HG03025 (cell line): Measurements from ENCODE around the gene OTULINL.

Experiments
- ATAC-seq: cut with Tn5 transposase; IDR thresholded peaks from one replicate; pipeline ENCODE4 v1.9.1; 2021; ENCODE audit warnings: mild to moderate bottlenecking, moderate library complexity; ENCODE audit not compliant: unreplicated experiment, low FRiP score

OTULINL gene

GRCh38 chr5:14597080-14597479 lies 15.5 kb downstream of the OTULINL start:
- ATAC-seq = no peak

- peak; percentile 46 for ATAC-seq
Observed at GRCh38 chr5:14598225-14598624, 16.6 kb downstream of the OTULINL start.

GRCh38 chr5:14599476-14600127 lies 18.0 kb downstream of the OTULINL start:
- ATAC-seq = no peak

GRCh38 chr5:14600846-14601245 lies 19.3 kb downstream of the OTULINL start:
- ATAC-seq = no peak

GRCh38 chr5:14603141-14603540 lies 21.5 kb downstream of the OTULINL start:
- no peak for ATAC-seq

GRCh38 chr5:14607104-14607503 lies 25.5 kb downstream of the OTULINL start:
- ATAC-seq = no peak

- no peak for ATAC-seq
Observed at GRCh38 chr5:14608169-14608568, 26.6 kb downstream of the OTULINL start.

- no peak for ATAC-seq
Observed at GRCh38 chr5:14611737-14612136, 30.1 kb downstream of the OTULINL start.

GRCh38 chr5:14614490-14614889 lies 32.9 kb downstream of the OTULINL start:
- no peak for ATAC-seq

- no peak for ATAC-seq
Observed at GRCh38 chr5:14615365-14615764, 33.8 kb downstream of the OTULINL start.

- ATAC-seq = no peak
Observed at GRCh38 chr5:14617441-14617840, 35.8 kb downstream of the OTULINL start.

- no peak for ATAC-seq
Observed at GRCh38 chr5:14627270-14627669, 45.7 kb downstream of the OTULINL start.

- no peak for ATAC-seq
Observed at GRCh38 chr5:14628346-14628745, 46.8 kb downstream of the OTULINL start.

- ATAC-seq = no peak
Observed at GRCh38 chr5:14630671-14631070, 49.1 kb downstream of the OTULINL start.

GRCh38 chr5:14635656-14636055 lies 54.1 kb downstream of the OTULINL start:
- ATAC-seq = no peak

GRCh38 chr5:14640765-14641164 lies 59.2 kb downstream of the OTULINL start:
- no peak for ATAC-seq

GRCh38 chr5:14644623-14645237 lies 63.1 kb downstream of the OTULINL start:
- no peak for ATAC-seq

GRCh38 chr5:14650052-14650451 lies 68.5 kb downstream of the OTULINL start:
- ATAC-seq = no peak

GRCh38 chr5:14655146-14655741 lies 73.7 kb downstream of the OTULINL start:
- ATAC-seq = no peak

GRCh38 chr5:14656898-14657297 lies 75.3 kb downstream of the OTULINL start:
- no peak for ATAC-seq

- ATAC-seq = no peak
Observed at GRCh38 chr5:14659821-14660607, 78.4 kb downstream of the OTULINL start.
